Erythroblast (primary cell): ENCODE measurements around the gene HADH.
A peak's percentile ranks its signal among the peaks of the same experiment; 100 is the strongest.
"Not testable (repeated sequence)": the region's sequence is repeated elsewhere in the genome, so short reads cannot be mapped to it uniquely, and the experiment has no call there.

Experiments
- DNase-seq, 2 experiments: peaks; one replicate each; lab custom pipeline; 2025; lab: John Stamatoyannopoulos, UW
- GATA1 ChIP-seq: IDR thresholded peaks from 2 replicates; pipeline ENCODE4 v1.6.1; 2011; ENCODE audit warnings: low read depth, mild to moderate bottlenecking, control low read depth, low read length, moderate library complexity
- POLR2A ChIP-seq: IDR thresholded peaks from 2 replicates; pipeline ENCODE4 v1.6.1; 2011; ENCODE audit warnings: mild to moderate bottlenecking, low read length

Gene HADH

GRCh38 chr4:107989537-107990386 lies at the start of gene HADH:
Gene HADH, plus strand, starts transcription at chr4:107989889. Its CDS starts 44 bp downstream, at chr4:107989933.
- peak; percentile 94 to 95 for DNase-seq
- TF ChIP-seq POLR2A (peak; percentile 91), GATA1 (no peak)

DNA sequence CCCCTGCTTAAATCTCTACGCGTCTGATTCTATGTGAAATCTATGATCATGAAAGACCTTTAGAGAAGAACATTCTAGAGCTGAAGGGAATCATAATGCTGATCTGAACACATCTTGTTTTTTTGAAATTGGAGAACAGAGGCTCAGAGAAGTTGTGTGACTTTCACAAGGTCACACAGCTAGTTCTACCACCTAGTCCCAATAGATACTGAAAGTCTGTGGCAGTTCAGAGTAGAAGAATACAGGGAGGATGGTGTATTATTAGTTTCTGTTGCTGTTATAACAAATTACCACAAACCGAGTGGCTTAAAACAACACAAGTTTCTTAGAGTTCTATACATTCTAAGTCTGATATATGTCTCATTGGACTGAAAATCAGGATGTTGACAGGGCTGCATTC lies 43.9 kb upstream of the HADH start:
- TF ChIP-seq GATA1 (no peak), POLR2A (no peak)

GRCh38 chr4:107950746-107951540 lies 38.7 kb upstream of the HADH start:
- TF ChIP-seq GATA1, result no peak
- no peak for TF ChIP-seq POLR2A
- no peak for DNase-seq

More for the DNA sequence above, 43.9 kb upstream of the HADH start:
- no peak for DNase-seq

GRCh38 chr4:107951551-107951950 lies 38.1 kb upstream of the HADH start:
- DNase-seq, result no peak

GRCh38 chr4:107956011-107956410 lies 33.7 kb upstream of the HADH start:
- no peak for DNase-seq
- TF ChIP-seq POLR2A (no peak), GATA1 (no peak)

More at GRCh38 chr4:107951551-107951950, 38.1 kb upstream of the HADH start:
- no peak for TF ChIP-seq GATA1
- TF ChIP-seq POLR2A, result no peak

DNA sequence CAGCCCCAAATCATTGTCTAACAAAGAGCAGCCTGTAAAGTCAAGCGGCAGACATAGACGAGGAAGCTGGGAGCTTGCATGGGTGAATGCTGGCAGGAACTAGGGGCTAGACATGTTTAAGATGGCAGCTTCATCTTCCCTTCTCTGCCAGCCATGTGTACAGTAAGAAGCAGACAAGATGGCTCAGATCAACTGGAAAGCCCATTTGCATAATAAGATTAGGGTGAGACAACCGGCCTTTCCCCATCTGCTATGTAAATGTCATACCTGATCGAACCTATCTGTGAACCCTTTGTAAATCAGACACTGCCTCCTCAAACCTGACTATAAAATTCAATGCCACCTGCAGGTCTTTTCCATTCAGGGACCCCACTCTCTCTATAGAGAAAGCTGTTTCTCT lies 22.8 kb upstream of the HADH start:
- TF ChIP-seq GATA1 (no peak), POLR2A (no peak)
- DNase-seq, result no peak

- DNase-seq, result not testable (repeated sequence)
Measured at GRCh38 chr4:107967519-107967918, 22.2 kb upstream of the HADH start.

DNA sequence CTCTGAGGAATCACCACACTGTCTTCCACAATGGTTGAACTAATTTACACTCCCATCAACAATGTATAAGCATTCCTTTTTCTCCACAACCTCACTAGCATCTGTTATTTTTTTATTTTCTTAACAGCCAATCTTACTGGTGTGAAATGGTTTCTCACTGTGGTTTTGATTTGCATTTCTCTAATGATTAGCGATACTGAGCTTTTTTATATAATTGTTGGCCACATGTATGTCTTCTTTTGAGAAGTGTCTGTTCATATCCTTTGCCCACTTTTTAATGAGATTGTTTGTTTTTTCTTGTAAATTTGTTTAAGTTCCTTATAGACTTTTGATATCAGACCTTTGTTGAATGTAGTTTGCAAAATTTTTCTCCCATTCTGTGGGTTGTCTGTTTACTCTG lies 21.8 kb upstream of the HADH start:
- not testable (repeated sequence) for DNase-seq

DNA sequence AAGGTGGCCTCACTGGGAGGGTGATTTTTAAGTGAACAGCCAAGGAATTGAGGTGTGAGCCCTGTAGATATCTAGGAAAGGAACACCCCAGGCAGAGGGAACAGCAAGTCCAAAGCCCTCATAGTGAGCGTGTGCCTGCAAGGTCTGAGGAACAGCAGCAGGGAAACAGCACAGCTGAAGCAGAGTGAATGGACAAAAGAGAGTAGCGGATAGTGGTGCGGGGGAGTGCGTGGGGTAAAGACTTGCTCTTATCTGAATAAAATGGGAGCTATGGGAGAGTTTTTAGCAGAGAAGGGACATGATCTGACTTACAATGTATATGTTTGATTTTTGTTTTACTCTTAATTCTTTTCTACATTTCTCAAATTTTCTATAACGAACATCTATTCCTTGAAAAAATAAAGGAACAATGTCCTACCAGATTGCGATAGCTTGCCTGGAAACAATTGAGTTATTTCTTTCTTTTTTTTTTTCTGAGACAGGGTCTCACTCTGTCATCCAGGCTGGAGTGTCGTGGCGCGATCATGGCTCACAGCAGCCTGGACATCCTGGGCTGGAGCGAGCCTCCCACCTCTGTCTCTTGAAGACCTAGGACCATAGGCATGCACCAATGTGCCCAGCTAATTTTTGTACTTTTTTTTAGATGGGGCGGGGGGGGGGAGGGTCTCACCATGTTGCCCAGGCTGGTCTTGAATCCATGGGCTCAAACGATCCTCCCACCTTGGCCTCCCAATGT lies 19.5 kb upstream of the HADH start:
- no peak for DNase-seq
- TF ChIP-seq POLR2A, result no peak
- no peak for TF ChIP-seq GATA1

- TF ChIP-seq POLR2A, result no peak
- TF ChIP-seq GATA1, result no peak
- DNase-seq, result peak in 1 of 2 experiments; percentile 17
Measured at GRCh38 chr4:107972605-107973004, 17.1 kb upstream of the HADH start.

- no peak for DNase-seq
- TF ChIP-seq GATA1, result no peak
- TF ChIP-seq POLR2A, result no peak
Measured at GRCh38 chr4:107974523-107974922, 15.2 kb upstream of the HADH start.

DNA sequence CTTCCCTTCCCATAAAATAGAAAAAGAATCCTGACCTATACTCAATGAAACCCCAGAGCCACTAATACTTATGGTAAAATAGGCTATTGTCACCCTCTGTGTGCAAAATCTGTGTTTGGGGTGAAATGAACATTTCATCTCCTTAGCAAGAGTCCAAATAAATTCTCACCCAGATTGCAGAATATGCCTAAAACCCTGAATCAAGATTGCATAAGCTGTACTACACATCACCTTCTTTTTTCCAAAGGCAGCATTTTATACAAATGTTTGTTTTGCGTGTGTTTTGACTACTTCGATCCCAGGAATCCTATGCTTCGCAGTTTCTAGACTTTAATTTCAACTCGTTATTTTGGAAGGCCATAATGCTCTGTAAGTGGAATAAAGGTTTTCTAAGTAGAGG lies 12.2 kb upstream of the HADH start:
- TF ChIP-seq GATA1, result no peak
- TF ChIP-seq POLR2A, result no peak
- DNase-seq, result no peak

DNA sequence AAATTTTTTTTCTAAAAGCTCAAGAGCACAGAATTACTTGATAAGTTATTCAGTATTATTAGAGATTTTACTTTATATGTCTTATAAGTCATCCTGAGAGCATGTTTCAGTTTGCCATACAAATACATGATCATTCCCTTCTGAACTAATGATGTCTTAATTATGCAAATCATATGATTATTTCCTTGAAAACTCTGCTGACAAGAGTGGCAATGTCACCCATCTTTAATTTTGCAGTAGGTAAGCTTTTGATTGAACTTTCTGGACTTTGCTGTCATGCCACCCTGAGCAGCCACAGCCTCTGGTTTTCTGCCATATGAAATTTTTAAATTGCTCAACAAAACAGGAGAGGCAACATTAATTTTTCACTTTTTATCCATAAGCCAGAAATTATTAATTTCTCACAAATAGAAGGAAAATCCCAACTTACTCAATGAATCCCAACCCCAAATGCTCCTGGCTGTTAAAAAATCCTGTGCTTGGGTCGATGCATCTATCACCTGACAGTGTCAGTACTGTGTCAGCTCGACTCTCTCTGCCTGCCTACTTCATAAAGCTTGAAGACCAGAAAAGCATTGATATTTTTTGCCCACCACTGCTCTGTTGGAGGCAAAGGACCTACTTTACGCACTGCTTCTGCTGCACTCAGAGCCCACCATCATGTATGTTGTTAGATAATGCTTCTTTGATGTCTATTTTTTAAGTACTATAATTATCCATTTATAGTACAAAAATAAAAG lies 11.6 kb upstream of the HADH start:
- DNase-seq, result no peak
- TF ChIP-seq GATA1, result no peak
- TF ChIP-seq POLR2A, result no peak
